HepG2 (cell line): ENCODE results near the gene PTPRN. TPM values are rescaled to one million over a fixed set of nuclear protein-coding genes. Genes with fewer than 3 reads are reported as not detected.

ENCODE experiments used
- HNF1A ChIP-seq, 2 experiments: sonication (generic) in 1 of 2; formaldehyde crosslinking in 1 of 2; IDR thresholded peaks; 2 replicates each; pipeline versions ENCODE4 v1.4.0 to v1.6.1; 2016 to 2020; ENCODE audit warnings: borderline replicate concordance in 1 of 2, low read depth in 1 of 2, mild to moderate bottlenecking in 1 of 2, missing genetic modification reagents in 1 of 2
- JUNB ChIP-seq: sonication (generic); formaldehyde crosslinking; IDR thresholded peaks from 2 replicates; pipeline ENCODE4 v1.8.0; 2022; ENCODE audit warnings: missing genetic modification reagents, mild to moderate bottlenecking, borderline replicate concordance
- MBD4 ChIP-seq: IDR thresholded peaks from 2 replicates; pipeline ENCODE4 v1.6.1; 2012; ENCODE audit warnings: low read length, inconsistent platforms, borderline replicate concordance
- MLX ChIP-seq: IDR thresholded peaks from 2 replicates; pipeline ENCODE4 v1.6.1; 2016
- NR2F2 ChIP-seq: IDR thresholded peaks from 2 replicates; pipeline ENCODE4 v1.6.1; 2012; ENCODE audit warnings: low read depth, inconsistent platforms, borderline replicate concordance
- PBX2 ChIP-seq: IDR thresholded peaks from 2 replicates; pipeline ENCODE4 v1.6.1; 2016; ENCODE audit warnings: control low read depth
- PRPF4 ChIP-seq: fragments of 200-400 bp; formaldehyde crosslinking; IDR thresholded peaks from 2 replicates; pipeline ENCODE4 v1.6.1; 2016; ENCODE audit warnings: low read length, low read depth; ENCODE audit not compliant: poor library complexity, severe bottlenecking
- RFX1 ChIP-seq: fragments of 450-650 bp; IDR thresholded peaks from 2 replicates; pipeline ENCODE4 v1.6.1; 2017
- ZFAT ChIP-seq: sonication (generic); formaldehyde crosslinking; conservative IDR thresholded peaks from 2 replicates; pipeline ENCODE4 v1.8.1; 2023; ENCODE audit warnings: missing genetic modification reagents, inconsistent platforms
- ZFP36L2 ChIP-seq: sonication (generic); formaldehyde crosslinking; IDR thresholded peaks from 2 replicates; pipeline ENCODE4 v1.4.0; 2020; ENCODE audit warnings: missing genetic modification reagents
- ZNF142 ChIP-seq: sonication (generic); formaldehyde crosslinking; IDR thresholded peaks from 2 replicates; pipeline ENCODE4 v1.4.0; 2020; ENCODE audit warnings: missing genetic modification reagents
- ZNF234 ChIP-seq: sonication (generic); formaldehyde crosslinking; conservative IDR thresholded peaks from 2 replicates; pipeline ENCODE4 v1.5.1; 2020; ENCODE audit warnings: mild to moderate bottlenecking, missing genetic modification reagents
- ZNF34 ChIP-seq: sonication (generic); formaldehyde crosslinking; IDR thresholded peaks from 2 replicates; pipeline ENCODE4 v1.4.0; 2020; ENCODE audit warnings: mild to moderate bottlenecking, missing genetic modification reagents, borderline replicate concordance
- ZNF569 ChIP-seq: sonication (generic); formaldehyde crosslinking; IDR thresholded peaks from 2 replicates; pipeline ENCODE4 v1.5.0; 2020; ENCODE audit warnings: mild to moderate bottlenecking, missing genetic modification reagents, moderate library complexity, borderline replicate concordance
- ZNF619 ChIP-seq: sonication (generic); formaldehyde crosslinking; IDR thresholded peaks from 2 replicates; pipeline ENCODE4 v1.4.0; 2020; ENCODE audit warnings: mild to moderate bottlenecking, missing genetic modification reagents
- ZSCAN29 ChIP-seq: sonication (generic); formaldehyde crosslinking; conservative IDR thresholded peaks from 2 replicates; pipeline ENCODE4 v1.4.0; 2020; ENCODE audit warnings: mild to moderate bottlenecking, missing genetic modification reagents
- ZSCAN31 ChIP-seq: sonication (generic); formaldehyde crosslinking; IDR thresholded peaks from 2 replicates; pipeline ENCODE4 v1.5.0; 2020; ENCODE audit warnings: low read depth, mild to moderate bottlenecking, missing genetic modification reagents
- polyA plus RNA-seq, 8 experiments: library from polyadenylated mRNA; depleted of rRNA in 3 of 8; stranded (reverse) in 7 of 8; unstranded in 1 of 8; fragments of >200 nt; fragmentation: Illumina TruSeq in 4 of 8; extraction: Trizol in 4 of 8; gene quantifications; 2 replicates each; pipeline versions ENCODE4 v1.2.1 to v1.2.3, GENCODE V29; 2011 to 2016; ENCODE audit warnings: low read depth in 4 of 8, missing spikeins in 1 of 8, mixed read lengths in 1 of 8; ENCODE audit not compliant: insufficient read depth in 1 of 8
- total RNA-seq, 5 experiments: library from RNA; depleted of rRNA; stranded (reverse); fragments of >200 nt; fragmentation: Illumina TruSeq; extraction: Trizol; gene quantifications; 2 replicates each; pipeline ENCODE4 v1.2.3, GENCODE V29; 2016; ENCODE audit warnings: low read depth in 1 of 5

PTPRN gene
- total and polyA plus RNA-seq, 2 of the 13 experiments (the other 11 are each of a cell fraction or from before 2014, with no cell fraction given), result 0.26 TPM; not detected in 1

GRCh38 chr2:219331560-219332213 lies 22.5 kb upstream of the PTPRN start (continued):
- TF ChIP-seq PRPF4, result no peak
- TF ChIP-seq ZNF234 (CRISPR knock-in tag), result no peak
- TF ChIP-seq PBX2, result no peak
- no peak for TF ChIP-seq ZSCAN29 (CRISPR knock-in tag)
- no peak for TF ChIP-seq RFX1
- no peak; the same call in 1 of the 2 replicates for TF ChIP-seq JUNB
- no peak for TF ChIP-seq ZNF619 (CRISPR knock-in tag)
- TF ChIP-seq ZFP36L2, result peak; percentile 91; the same call in 1 of the 2 replicates
- TF ChIP-seq NR2F2, result no peak
- no peak for TF ChIP-seq ZNF569
- no peak for TF ChIP-seq ZNF34 (CRISPR knock-in tag)
- 0 out of 2 replicates have a peak, but pooled peaks have one; percentile 52 for TF ChIP-seq MLX (CRISPR knock-in tag)
- TF ChIP-seq MBD4, result no peak
- peak; percentile 79; the same call in 1 of the 2 replicates for TF ChIP-seq ZSCAN31 (CRISPR knock-in tag)
- TF ChIP-seq ZNF142 (CRISPR knock-in tag), result peak; percentile 74; the same call in 1 of the 2 replicates
- no peak for TF ChIP-seq ZFAT (CRISPR knock-in tag)
- no peak for TF ChIP-seq HNF1A (IDR thresholded peaks at IDR 0.05; ENCODE audit: low read depth)
- 0 out of 2 replicates have a peak, but pooled peaks have one; percentile 27 for TF ChIP-seq HNF1A (CRISPR knock-in tag; IDR thresholded peaks at IDR 0.05; ENCODE audit: borderline replicate concordance)
